IPS-11a (cell line): Measurements from ENCODE around the gene TSPAN5.
"Not testable (repeated sequence)": the region's sequence is repeated elsewhere in the genome, so short reads cannot be mapped to it uniquely, and the experiment has no call there.

Experiments used
- H3K4me3 ChIP-seq: one replicate; pipeline ENCODE4 v1.5.1; 2013; ENCODE audit warnings: low read depth, low read length, control low read depth

Gene TSPAN5

DNA sequence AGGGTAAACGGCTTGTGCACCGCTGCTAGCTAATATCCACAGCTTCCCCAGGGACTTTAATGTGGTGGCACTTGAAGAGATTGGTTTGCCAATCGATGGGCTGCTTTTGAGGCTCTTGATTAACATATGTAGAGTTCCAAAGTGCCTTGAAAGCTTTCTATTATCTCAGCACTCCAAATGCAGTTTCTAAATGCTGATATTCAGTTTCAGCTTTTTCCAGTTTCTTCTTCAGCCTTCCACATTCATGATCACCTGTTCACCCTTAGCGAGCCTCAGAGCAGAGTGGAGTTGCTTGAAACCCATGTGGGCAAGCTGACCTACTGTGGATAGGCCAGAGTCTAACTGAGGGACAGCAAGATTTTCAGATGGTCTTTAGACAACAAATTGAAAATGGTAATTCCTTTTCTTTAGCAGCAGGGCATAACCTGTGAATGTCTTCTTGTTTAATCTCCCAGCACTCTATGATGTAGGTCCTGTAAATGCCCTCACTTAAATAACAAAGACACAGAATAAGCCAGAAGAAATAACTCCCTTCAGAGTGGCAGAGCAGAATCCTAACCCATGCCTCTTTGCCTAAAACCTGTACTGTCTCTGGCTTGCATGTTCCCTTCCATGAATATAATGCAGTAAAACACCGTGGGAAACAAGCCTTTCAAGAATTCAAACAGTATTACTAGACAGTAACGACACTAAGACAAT is 99.8 kb downstream of the TSPAN5 start:
- no peak overlapping the region for H3K4me3 ChIP-seq

- no peak overlapping the region for H3K4me3 ChIP-seq
These were observed 101.1 kb downstream of the TSPAN5 start for GRCh38 chr4:98557194-98557892.

- H3K4me3 ChIP-seq: no peak overlapping the region
These were observed 102.0 kb downstream of the TSPAN5 start for GRCh38 chr4:98556451-98556850.

DNA sequence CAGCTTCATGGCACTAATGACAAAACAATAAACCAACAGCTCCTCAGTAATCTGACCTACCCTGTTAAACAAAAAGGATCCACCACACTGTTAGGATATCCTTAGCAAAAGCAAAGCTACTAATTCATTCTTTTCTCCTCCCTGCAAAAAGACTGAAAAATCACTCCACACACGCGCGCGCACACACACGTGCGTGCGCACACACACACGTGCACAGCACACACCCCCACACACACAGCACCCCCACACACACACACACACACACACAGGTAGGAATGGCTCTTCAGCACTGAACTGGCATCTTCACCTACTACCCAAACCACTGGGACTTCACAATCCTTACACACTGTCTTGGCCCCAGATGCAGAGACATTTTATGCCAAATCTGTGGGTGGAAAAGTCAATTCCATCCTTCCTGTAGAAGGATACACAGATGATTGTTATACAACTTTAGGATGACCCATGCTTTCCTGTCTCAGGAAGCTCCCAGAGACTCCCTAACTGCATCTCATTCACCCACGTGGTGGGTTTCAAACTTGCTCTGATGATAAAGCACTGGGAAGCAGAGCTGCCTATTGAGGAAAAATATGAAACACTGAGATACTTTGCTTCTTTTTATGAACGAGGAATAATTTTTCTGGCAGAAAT is 102.5 kb downstream of the TSPAN5 start:
- no peak overlapping the region for H3K4me3 ChIP-seq

DNA sequence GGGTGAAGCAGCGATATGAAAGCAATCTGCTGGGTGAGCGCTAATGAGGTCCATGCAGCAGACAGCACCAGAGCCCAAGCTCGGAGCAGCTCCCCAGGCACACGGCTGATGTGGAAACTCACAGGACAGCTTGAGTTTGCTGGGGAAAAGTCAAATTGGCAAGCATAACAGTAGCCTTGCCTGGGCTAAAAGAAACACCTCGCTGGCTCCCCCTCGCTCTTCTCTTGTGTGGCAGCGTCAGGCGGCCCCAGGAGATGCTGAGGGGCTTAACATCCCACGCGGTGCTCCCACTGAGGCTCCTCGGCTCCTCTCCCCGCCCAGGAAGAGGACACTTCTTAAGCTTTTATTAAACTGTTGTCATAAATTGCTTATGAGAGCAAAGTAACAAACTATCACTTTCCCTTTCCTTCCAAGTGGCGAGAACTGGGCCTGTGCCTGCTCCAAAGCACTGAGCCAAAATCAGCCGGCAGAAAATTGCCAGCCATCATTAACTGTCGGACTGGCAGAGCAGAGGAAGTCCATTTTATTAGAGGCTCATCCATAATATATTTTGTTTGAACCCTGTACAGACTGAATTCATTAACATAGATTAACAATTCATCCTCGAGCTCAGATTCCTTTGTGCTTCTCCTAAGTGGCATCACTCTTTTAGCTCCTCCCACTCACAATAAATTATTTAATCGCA is 111.4 kb downstream of the TSPAN5 start:
- no peak overlapping the region for H3K4me3 ChIP-seq

- no peak overlapping the region for H3K4me3 ChIP-seq
These were observed 113.5 kb downstream of the TSPAN5 start for GRCh38 chr4:98544818-98545414.

DNA sequence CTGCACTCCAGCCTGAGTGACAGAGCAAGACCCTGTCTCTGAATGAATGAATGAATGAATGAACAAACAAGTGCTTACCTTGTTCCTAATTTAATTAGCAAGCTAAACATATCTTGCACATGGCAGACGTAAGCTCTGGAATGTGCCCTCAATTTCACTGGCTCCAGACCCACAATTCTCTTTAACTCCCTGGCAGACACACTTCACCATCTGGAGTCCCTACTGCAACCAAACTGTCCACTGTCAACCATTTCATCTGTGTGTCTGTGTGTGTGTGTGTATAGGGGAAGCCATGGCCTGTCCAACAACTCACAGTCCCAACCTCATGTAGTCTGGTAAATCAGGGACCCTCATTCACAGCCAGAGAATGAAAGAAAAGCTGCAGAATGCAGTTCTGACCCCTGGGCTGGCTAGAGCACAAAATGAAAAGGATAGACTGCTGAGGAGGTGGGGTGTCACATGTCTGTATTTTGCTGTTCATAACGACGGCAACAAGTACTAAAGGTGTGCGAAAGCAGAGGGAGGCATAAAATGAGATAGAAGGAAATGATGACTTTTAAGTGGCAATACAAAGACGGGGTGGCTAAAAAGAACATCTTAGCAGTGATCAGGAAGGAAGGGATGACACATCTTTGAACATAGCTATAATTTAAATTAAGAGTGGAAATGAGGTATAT is 114.1 kb downstream of the TSPAN5 start:
- H3K4me3 ChIP-seq: no peak overlapping the region

GRCh38 chr4:98542011-98542410 is 116.4 kb downstream of the TSPAN5 start:
- H3K4me3 ChIP-seq: no peak overlapping the region

DNA sequence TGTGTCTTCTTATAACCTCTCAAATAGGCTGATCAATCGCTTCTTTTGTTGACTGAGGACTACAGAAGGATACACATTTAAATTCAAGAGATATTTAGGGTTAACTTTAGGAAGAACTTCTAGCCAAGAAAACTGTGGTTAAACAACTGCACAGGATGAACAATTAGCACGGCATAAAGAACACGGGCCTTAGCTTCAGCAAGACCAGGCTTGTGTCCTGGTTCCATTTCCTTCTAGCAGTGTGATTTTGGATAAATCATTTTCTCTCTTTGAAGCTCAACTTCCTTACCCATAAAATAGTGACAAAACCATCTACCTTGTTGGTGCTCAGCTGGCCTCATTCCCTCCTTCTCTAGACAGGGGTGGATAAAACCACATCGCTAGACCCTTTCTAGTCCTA is 117.6 kb downstream of the TSPAN5 start:
- H3K4me3 ChIP-seq: no peak overlapping the region

GRCh38 chr4:98539741-98540140 is 118.7 kb downstream of the TSPAN5 start:
- H3K4me3 ChIP-seq: no peak overlapping the region

- no peak overlapping the region for H3K4me3 ChIP-seq
These were observed 119.1 kb downstream of the TSPAN5 start for GRCh38 chr4:98539299-98539698.

DNA sequence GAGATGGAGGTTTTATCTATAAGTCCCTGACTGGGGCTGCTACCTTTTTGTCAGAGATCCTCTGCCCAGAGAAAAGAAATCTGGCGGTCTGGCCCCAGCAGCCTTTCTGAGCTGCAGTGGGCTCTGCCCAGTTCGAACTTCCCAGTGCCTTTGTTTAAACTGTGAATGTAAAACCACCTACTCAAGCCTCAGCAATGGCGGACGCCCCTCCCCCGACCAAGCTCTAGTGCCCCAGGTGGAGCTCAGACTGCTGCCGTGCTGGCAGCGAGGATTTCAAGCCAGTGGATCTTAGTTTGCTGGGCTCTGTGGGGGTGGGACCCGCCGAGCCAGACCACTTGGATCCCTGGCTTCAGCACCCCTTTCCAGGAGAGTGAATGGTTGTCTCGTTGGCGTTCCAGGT is 121.8 kb downstream of the TSPAN5 start:
- H3K4me3 ChIP-seq: no peak overlapping the region

DNA sequence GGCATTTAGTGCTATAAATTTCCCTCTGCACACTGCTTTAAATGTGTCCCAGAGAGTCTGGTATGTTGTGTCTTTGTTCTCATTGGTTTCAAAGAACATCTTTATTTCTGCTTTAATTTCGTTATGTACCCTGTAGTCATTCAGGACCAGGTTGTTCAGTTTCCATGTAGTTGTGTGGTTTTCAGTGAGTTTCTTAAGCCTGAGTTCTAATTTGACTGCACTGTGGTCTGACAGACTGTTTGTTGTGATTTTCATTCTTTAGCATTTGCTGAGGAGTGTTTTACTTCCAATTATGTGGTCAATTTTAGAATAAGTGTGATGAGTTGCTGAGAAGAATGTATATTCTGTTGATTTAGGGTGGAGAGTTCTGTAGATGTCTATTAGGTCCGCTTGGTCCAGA is 124.3 kb downstream of the TSPAN5 start:
- not testable (repeated sequence) for H3K4me3 ChIP-seq

GRCh38 chr4:98530572-98530971 is 127.8 kb downstream of the TSPAN5 start:
- H3K4me3 ChIP-seq: no peak overlapping the region

- H3K4me3 ChIP-seq: no peak overlapping the region
These were observed 128.3 kb downstream of the TSPAN5 start for GRCh38 chr4:98529970-98530569.

GRCh38 chr4:98528882-98529281 is 129.5 kb downstream of the TSPAN5 start:
- H3K4me3 ChIP-seq: no peak overlapping the region

- H3K4me3 ChIP-seq: no peak overlapping the region
These were observed 130.7 kb downstream of the TSPAN5 start for GRCh38 chr4:98527534-98528269.

GRCh38 chr4:98524230-98524629 is 134.2 kb downstream of the TSPAN5 start:
- H3K4me3 ChIP-seq: no peak overlapping the region

- H3K4me3 ChIP-seq: no peak overlapping the region
These were observed 135.6 kb downstream of the TSPAN5 start for GRCh38 chr4:98522636-98523395.
